Esophagus muscularis mucosa (tissue), 4 donors: ENCODE data around the gene SCN8A. TPM values are rescaled to one million over a fixed set of nuclear protein-coding genes. Genes with fewer than 3 reads are reported as not detected.

ENCODE experiments used
- DNase-seq: peaks from one replicate; pipeline ENCODE4 v3.0.0-alpha.2; 2017; ENCODE audit errors: extremely low spot score
- H3K27ac ChIP-seq, 4 donors: fragments of 200-600 bp; sonication (generic); replicated peaks in 1 of 4; 1 replicate in 3 of 4; 2 replicates in 1 of 4; pipeline ENCODE4 v1.5.1; 2016 to 2019; ENCODE audit warnings: mild to moderate bottlenecking in 1 of 4
- H3K27me3 ChIP-seq, 4 donors: fragments of 200-600 bp; sonication (generic); one replicate each; pipeline versions ENCODE4 v1.5.1 to v1.6.0; 2016 to 2019
- H3K36me3 ChIP-seq, 4 donors: fragments of 200-600 bp; sonication (generic); one replicate each; pipeline ENCODE4 v1.5.1; 2016 to 2019
- H3K4me1 ChIP-seq, 4 donors: fragments of 200-600 bp; sonication (generic); one replicate each; pipeline ENCODE4 v1.5.1; 2016 to 2019
- H3K4me3 ChIP-seq, 4 donors: fragments of 200-600 bp; sonication (generic); 1 replicate in 2 of 4; 2 replicates in 2 of 4; pipeline ENCODE4 v1.5.1; 2016 to 2019; ENCODE audit warnings: mild to moderate bottlenecking in 4 of 4, moderate library complexity in 1 of 4
- H3K9me3 ChIP-seq, 4 donors: fragments of 200-600 bp; sonication (generic); 1 replicate in 3 of 4; 2 replicates in 1 of 4; pipeline ENCODE4 v1.5.1; 2016 to 2019
- EP300 ChIP-seq: sonication (generic); formaldehyde crosslinking; IDR thresholded peaks from one replicate; pipeline ENCODE4 v1.6.1; 2017; ENCODE audit warnings: antibody characterized with exemption
- POLR2A ChIP-seq: fragments of 450-650 bp; IDR thresholded peaks from one replicate; pipeline ENCODE4 v1.6.1; 2017; ENCODE audit warnings: antibody characterized with exemption, moderate library complexity, mild to moderate bottlenecking, low read depth
- POLR2AphosphoS5 ChIP-seq, 2 donors: sonication (generic); formaldehyde crosslinking; IDR thresholded peaks; one replicate each; pipeline ENCODE4 v1.6.1; 2017; ENCODE audit warnings: antibody characterized with exemption in 2 of 2
- WGBS: methylation state at CpG from one replicate; pipeline ENCODE4 v1.1.5; 2018; 5-methylcytosine and 5-hydroxymethylcytosine counted together
- intact Hi-C: fragments of 100-400 bp; cut with DNase I; formaldehyde crosslinking; loops from one replicate; pipeline ENCODE4 v1.15.1; 2023
- total RNA-seq, 4 donors: library from RNA; depleted of rRNA; stranded (reverse); fragments of >200 nt; gene quantifications; one replicate each; pipeline versions ENCODE4 v1.1.0 to v1.2.1, GENCODE V29; 2016
- TF ChIP-seq, protein P1 (sequence below), 3 experiments: fragments of 200-600 bp in 2 of 3; fragments of 450-650 bp in 1 of 3; sonication (generic) in 2 of 3; IDR thresholded peaks; one replicate each; pipeline ENCODE4 v1.5.1; 2017 to 2019; ENCODE audit warnings: antibody characterized with exemption in 3 of 3, mild to moderate bottlenecking in 2 of 3, moderate library complexity in 1 of 3

Gene SCN8A
- total RNA-seq, 4 donors from 2014 or later: 0.26 to 0.42 (median 0.31) TPM

DNA sequence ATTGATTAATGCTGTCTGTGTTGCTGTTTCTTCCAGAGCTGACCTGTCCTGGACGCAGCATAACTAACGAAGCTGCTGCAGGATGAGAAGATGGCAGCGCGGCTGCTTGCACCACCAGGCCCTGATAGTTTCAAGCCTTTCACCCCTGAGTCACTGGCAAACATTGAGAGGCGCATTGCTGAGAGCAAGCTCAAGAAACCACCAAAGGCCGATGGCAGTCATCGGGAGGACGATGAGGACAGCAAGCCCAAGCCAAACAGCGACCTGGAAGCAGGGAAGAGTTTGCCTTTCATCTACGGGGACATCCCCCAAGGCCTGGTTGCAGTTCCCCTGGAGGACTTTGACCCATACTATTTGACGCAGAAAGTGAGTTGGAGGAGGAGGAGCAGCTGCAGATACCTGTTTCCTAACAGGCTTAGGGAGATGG lies 71.7 kb downstream of the SCN8A start:
- 79% methylated on average over 11 of the region's 11 CpGs for WGBS
- DNase-seq: no peak
- intact Hi-C loops: no loop called here

GRCh38 chr12:51663390-51663789 lies 72.4 kb downstream of the SCN8A start:
- H3K4me3 ChIP-seq: no peak overlapping the region
- no peak for DNase-seq
- H3K27ac ChIP-seq: no peak overlapping the region
- intact Hi-C loops: no loop called here
- no peaks in the 10 kb centered on the region for H3K27me3 ChIP-seq
- H3K36me3 ChIP-seq: no peaks in the 10 kb centered on the region
- H3K4me1 ChIP-seq: no peaks in the 10 kb centered on the region
- TF ChIP-seq, protein P1, sequence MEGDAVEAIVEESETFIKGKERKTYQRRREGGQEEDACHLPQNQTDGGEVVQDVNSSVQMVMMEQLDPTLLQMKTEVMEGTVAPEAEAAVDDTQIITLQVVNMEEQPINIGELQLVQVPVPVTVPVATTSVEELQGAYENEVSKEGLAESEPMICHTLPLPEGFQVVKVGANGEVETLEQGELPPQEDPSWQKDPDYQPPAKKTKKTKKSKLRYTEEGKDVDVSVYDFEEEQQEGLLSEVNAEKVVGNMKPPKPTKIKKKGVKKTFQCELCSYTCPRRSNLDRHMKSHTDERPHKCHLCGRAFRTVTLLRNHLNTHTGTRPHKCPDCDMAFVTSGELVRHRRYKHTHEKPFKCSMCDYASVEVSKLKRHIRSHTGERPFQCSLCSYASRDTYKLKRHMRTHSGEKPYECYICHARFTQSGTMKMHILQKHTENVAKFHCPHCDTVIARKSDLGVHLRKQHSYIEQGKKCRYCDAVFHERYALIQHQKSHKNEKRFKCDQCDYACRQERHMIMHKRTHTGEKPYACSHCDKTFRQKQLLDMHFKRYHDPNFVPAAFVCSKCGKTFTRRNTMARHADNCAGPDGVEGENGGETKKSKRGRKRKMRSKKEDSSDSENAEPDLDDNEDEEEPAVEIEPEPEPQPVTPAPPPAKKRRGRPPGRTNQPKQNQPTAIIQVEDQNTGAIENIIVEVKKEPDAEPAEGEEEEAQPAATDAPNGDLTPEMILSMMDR (IDR thresholded peaks at IDR 0.05): no peak
- TF ChIP-seq POLR2A (no peak), POLR2AphosphoS5 (IDR thresholded peaks at IDR 0.05) (no peak), EP300 (no peak)
- no peaks in the 10 kb centered on the region for H3K9me3 ChIP-seq

More for the DNA sequence above, 71.7 kb downstream of the SCN8A start:
- Histone ChIP-seq H3K4me1 (no peaks in the 10 kb centered on the region), H3K27ac (no peak overlapping the region), H3K36me3 (no peaks in the 10 kb centered on the region), H3K4me3 (no peak overlapping the region), H3K9me3 (no peaks in the 10 kb centered on the region), H3K27me3 (no peaks in the 10 kb centered on the region)
- TF ChIP-seq EP300 (no peak), POLR2A (no peak), POLR2AphosphoS5 (IDR thresholded peaks at IDR 0.05) (no peak)
- TF ChIP-seq, protein P1 (IDR thresholded peaks at IDR 0.05): no peak

- Histone ChIP-seq H3K9me3 (no peaks in the 10 kb centered on the region), H3K36me3 (no peaks in the 10 kb centered on the region), H3K4me3 (no peak overlapping the region), H3K4me1 (no peaks in the 10 kb centered on the region), H3K27ac (no peak overlapping the region), H3K27me3 (no peaks in the 10 kb centered on the region)
- TF ChIP-seq EP300: no peak
- TF ChIP-seq, protein P1 (IDR thresholded peaks at IDR 0.05): no peak
- no peak for TF ChIP-seq POLR2AphosphoS5 (IDR thresholded peaks at IDR 0.05)
- TF ChIP-seq POLR2A: no peak
- 65% methylated on average over 5 of the region's 5 CpGs for WGBS
- intact Hi-C loops: no loop called here
- no peak for DNase-seq
Measured at GRCh38 chr12:51666696-51667095, 75.7 kb downstream of the SCN8A start.

DNA sequence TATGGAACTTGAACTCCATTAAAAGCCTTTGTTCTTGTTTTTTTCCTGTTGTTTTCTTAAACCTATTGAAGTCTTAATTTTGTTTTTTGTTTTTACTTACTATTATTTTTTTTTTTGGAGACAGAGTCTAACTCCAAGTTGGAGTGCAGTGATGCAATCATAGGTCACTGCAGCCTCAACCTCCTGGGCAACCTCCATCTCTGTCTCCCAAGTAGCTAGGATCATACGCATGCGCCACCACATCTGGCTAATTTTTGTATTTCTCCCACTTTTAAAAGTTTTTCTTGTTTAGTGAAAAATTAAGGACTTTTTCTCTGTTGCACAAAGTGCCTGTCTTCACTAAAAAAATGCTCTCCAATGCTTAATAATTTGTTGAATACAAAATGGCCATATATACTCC lies 76.2 kb downstream of the SCN8A start:
- no peak for DNase-seq
- Histone ChIP-seq H3K27ac (no peak overlapping the region), H3K4me3 (no peak overlapping the region), H3K9me3 (no peaks in the 10 kb centered on the region), H3K4me1 (peaks cover 0 to under 1% (median 0%) of the 10 kb centered on the region in 4 donors), H3K27me3 (no peaks in the 10 kb centered on the region), H3K36me3 (no peaks in the 10 kb centered on the region)
- no peak for TF ChIP-seq EP300
- TF ChIP-seq, protein P1 (IDR thresholded peaks at IDR 0.05): no peak
- TF ChIP-seq POLR2AphosphoS5 (IDR thresholded peaks at IDR 0.05): no peak
- intact Hi-C loops: no loop called here
- 99% methylated on average over 2 of the region's 2 CpGs for WGBS

- Histone ChIP-seq H3K4me1 (peaks cover 0 to 4% (median 0%) of the 10 kb centered on the region in 4 donors), H3K9me3 (no peaks in the 10 kb centered on the region), H3K36me3 (no peaks in the 10 kb centered on the region), H3K27ac (no peak overlapping the region), H3K27me3 (no peaks in the 10 kb centered on the region), H3K4me3 (no peak overlapping the region)
- no peak for TF ChIP-seq EP300
- TF ChIP-seq, protein P1 (IDR thresholded peaks at IDR 0.05): no peak
- no peak for TF ChIP-seq POLR2AphosphoS5 (IDR thresholded peaks at IDR 0.05)
- no peak for TF ChIP-seq POLR2A
- WGBS: 88% methylated on average over 2 of the region's 2 CpGs
- DNase-seq: no peak
- intact Hi-C loops: no loop called here
Measured at GRCh38 chr12:51669271-51669670, 78.2 kb downstream of the SCN8A start.
